HepG2 (cell line): ENCODE measurements around the gene CCSER1. TPM values are rescaled to one million over a fixed set of nuclear protein-coding genes. Genes with fewer than 3 reads are reported as not detected.
A peak's percentile ranks its signal among the peaks of the same experiment; 100 is the strongest.

Experiments
- ATAC-seq: fragments of 200-7000 bp; cut with Tn5 transposase; 3 replicates; pipeline ENCODE4 v1.9.1; 2020; ENCODE audit warnings: mild to moderate bottlenecking, moderate library complexity
- BruUV-seq: library from RNA; stranded (reverse); fragments of 400-500 nt; replicated peaks from 2 replicates; lab custom pipeline; 2021; lab: Mats Ljungman, UMichigan
- CTCF ChIA-PET: fragments of 300-600 bp; formaldehyde crosslinking; extraction: SDS; loops from one replicate; lab custom pipeline; 2021; ENCODE audit warnings: low total read pairs, inconsistent platforms, low intra/inter-chr PET ratio; lab: Yijun Ruan, JAX
- POLR2A ChIA-PET: fragments of 350-600 bp; sonication (Branson Sonifier 250); formaldehyde crosslinking; loops from one replicate; lab custom pipeline; 2020; ENCODE audit warnings: antibody characterized with exemption, inconsistent platforms; lab: Yijun Ruan, JAX
- DNase-seq: peaks from one replicate; pipeline ENCODE4 v3.0.0-alpha.2; 2015; ENCODE audit warnings: low spot score
- FAIRE-seq: peaks from 3 replicates; lab custom pipeline; 2011; peaks lifted over from hg19 to GRCh38; lab: Jason Lieb, UNC
- H2AFZ ChIP-seq: one replicate; pipeline ENCODE4 v1.6.1; 2011; ENCODE audit warnings: low read length, inconsistent platforms
- H3K27ac ChIP-seq: fragments of 300-600 bp; 3 replicates; pipeline ENCODE4 v1.8.0; 2011; ENCODE audit warnings: mixed run types, mild to moderate bottlenecking, mixed read lengths, low read length, inconsistent platforms; ENCODE audit not compliant: insufficient read depth; ENCODE audit errors: extremely low read length
- H3K27me3 ChIP-seq, 2 experiments: fragments of 200-600 bp in 1 of 2; 2 replicates in 1 of 2; 3 replicates in 1 of 2; pipeline versions ENCODE4 v1.6.0 to v1.8.0; 2011; ENCODE audit warnings: low read length in 2 of 2, mild to moderate bottlenecking in 2 of 2, moderate library complexity in 2 of 2, inconsistent platforms in 1 of 2; ENCODE audit not compliant: insufficient read depth in 2 of 2, control insufficient read depth in 1 of 2
- H3K36me3 ChIP-seq, 2 experiments: fragments of 200-600 bp in 1 of 2; replicated peaks in 1 of 2; 2 replicates in 1 of 2; 3 replicates in 1 of 2; pipeline versions ENCODE4 v1.5.1 to v1.8.0; 2011; ENCODE audit warnings: low read length in 2 of 2, inconsistent platforms in 1 of 2; ENCODE audit not compliant: insufficient read depth in 2 of 2, control insufficient read depth in 1 of 2
- H3K4me1 ChIP-seq: 2 replicates; pipeline ENCODE4 v1.5.1; 2012; ENCODE audit warnings: low read length, inconsistent platforms; ENCODE audit not compliant: insufficient read depth
- H3K4me2 ChIP-seq: 2 replicates; pipeline ENCODE4 v1.6.0; 2011; ENCODE audit warnings: low read depth, low read length, inconsistent platforms
- H3K4me3 ChIP-seq, 3 experiments: fragments of 200-600 bp in 1 of 3; sonication (generic), shearing (Covaris generic) in 1 of 3; replicated peaks in 1 of 3; 2 replicates each; pipeline ENCODE4 v1.5.1; 2011 to 2016; ENCODE audit warnings: low read length in 3 of 3, inconsistent platforms in 2 of 3, low read depth in 2 of 3, mild to moderate bottlenecking in 2 of 3, control low read depth in 1 of 3, mixed read lengths in 1 of 3; ENCODE audit not compliant: insufficient read depth in 1 of 3
- H3K79me2 ChIP-seq: one replicate; pipeline ENCODE4 v1.6.1; 2011; ENCODE audit warnings: low read length, inconsistent platforms; ENCODE audit not compliant: insufficient read depth
- H3K9ac ChIP-seq: 2 replicates; pipeline ENCODE4 v1.6.0; 2011; ENCODE audit warnings: mild to moderate bottlenecking, low read depth, low read length, inconsistent platforms; ENCODE audit not compliant: insufficient read depth
- H3K9me3 ChIP-seq: 2 replicates; pipeline ENCODE4 v1.5.1; 2012; ENCODE audit warnings: mild to moderate bottlenecking, low read length
- H4K20me1 ChIP-seq: 2 replicates; pipeline ENCODE4 v1.6.0; 2011; ENCODE audit warnings: inconsistent platforms, mild to moderate bottlenecking, low read length, moderate library complexity; ENCODE audit not compliant: insufficient read depth
- HMGXB3 ChIP-seq: sonication (generic); formaldehyde crosslinking; IDR thresholded peaks from 2 replicates; pipeline ENCODE4 v1.4.0; 2020; ENCODE audit warnings: missing genetic modification reagents, borderline replicate concordance
- ZFP36 ChIP-seq: fragments of 150-350 bp; IDR thresholded peaks from 2 replicates; pipeline ENCODE4 v1.6.1; 2018; ENCODE audit warnings: borderline replicate concordance, low read length, low read depth; ENCODE audit not compliant: partially characterized antibody
- WGBS: methylation state at CpG from one replicate; pipeline ENCODE4 v1.1.6; 2017; ENCODE audit warnings: low lambda C conversion rate; 5-methylcytosine and 5-hydroxymethylcytosine counted together
- in situ Hi-C: cut with HindIII; loops from 2 replicates; pipeline ENCODE4 v1.10.0; 2017; ENCODE audit warnings: low pct_unique_long_range_greater_than_20kb; ENCODE audit not compliant: extremely low pct_ligation_motif_present
- intact Hi-C: fragments of 100-400 bp; cut with micrococcal nuclease; formaldehyde crosslinking; loops from one replicate; pipeline ENCODE4 v1.10.0; 2022; ENCODE audit not compliant: unreplicated experiment
- polyA plus RNA-seq, 8 experiments: library from polyadenylated mRNA; depleted of rRNA in 3 of 8; stranded (reverse) in 7 of 8; unstranded in 1 of 8; fragments of >200 nt; fragmentation: Illumina TruSeq in 4 of 8; extraction: Trizol in 4 of 8; gene quantifications; 2 replicates each; pipeline versions ENCODE4 v1.2.1 to v1.2.3, GENCODE V29; 2011 to 2016; ENCODE audit warnings: low read depth in 4 of 8, missing spikeins in 1 of 8, mixed read lengths in 1 of 8; ENCODE audit not compliant: insufficient read depth in 1 of 8
- total RNA-seq, 5 experiments: library from RNA; depleted of rRNA; stranded (reverse); fragments of >200 nt; fragmentation: Illumina TruSeq; extraction: Trizol; gene quantifications; 2 replicates each; pipeline ENCODE4 v1.2.3, GENCODE V29; 2016; ENCODE audit warnings: low read depth in 1 of 5

CCSER1 gene
- total and polyA plus RNA-seq, 2 of the 13 experiments (the other 11 are each of a cell fraction or from before 2014, with no cell fraction given), result not detected

- 91% methylated on average over 2 of the region's 2 CpGs for WGBS
- in situ Hi-C loops, result no loop called here
These were observed 376.5 kb downstream of the CCSER1 start for GRCh38 chr4:90503677-90504076.

More at GRCh38 chr4:90503677-90504076, 376.5 kb downstream of the CCSER1 start:
- TF ChIP-seq ZFP36 (peak; percentile 35), HMGXB3 (CRISPR knock-in tag) (no peak)
- Histone ChIP-seq H3K27ac (no peak overlapping the region), H3K4me1 (no peaks in the 10 kb centered on the region), H3K27me3 (no peaks in the 10 kb centered on the region), H4K20me1 (no peaks in the 10 kb centered on the region), H3K9me3 (peaks cover 61% of the 10 kb centered on the region), H3K79me2 (no peaks in the 10 kb centered on the region), H2AFZ (no peak overlapping the region), H3K9ac (no peak overlapping the region), H3K4me3 (no peak overlapping the region), H3K36me3 (no peaks in the 10 kb centered on the region), H3K4me2 (no peak overlapping the region)
- FAIRE-seq (no peak), DNase-seq (no peak), ATAC-seq (no peak)
- intact Hi-C loops, result no loop called here
- no TSS peak for BruUV-seq
- POLR2A ChIA-PET, result no interaction called here
- CTCF ChIA-PET, result no interaction called here
